Testis (tissue), 2 donors: Measurements from ENCODE around the gene ACP6.

Source experiments
- CTCF ChIP-seq, 3 experiments: fragments of 450-650 bp in 2 of 3; fragments of 200-600 bp in 1 of 3; sonication (generic) in 1 of 3; IDR thresholded peaks; one replicate each; pipeline ENCODE4 v1.5.1; 2016 to 2019; ENCODE audit warnings: antibody characterized with exemption in 3 of 3, mild to moderate bottlenecking in 2 of 3, moderate library complexity in 1 of 3
- POLR2A ChIP-seq: fragments of 450-650 bp; IDR thresholded peaks from one replicate; pipeline ENCODE4 v1.6.1; 2017; ENCODE audit warnings: antibody characterized with exemption, mild to moderate bottlenecking, moderate library complexity

- TF ChIP-seq CTCF (IDR thresholded peaks at IDR 0.05) (no peak), POLR2A (no peak)
These were observed 21.4 kb downstream of the ACP6 start for GRCh38 chr1:147648933-147649332.
